ACC112 (cell line): ENCODE data around the gene TAF9.
"Not testable (repeated sequence)": the region's sequence is repeated elsewhere in the genome, so short reads cannot be mapped to it uniquely, and the experiment has no call there.

ENCODE experiments used
- H2AFZ ChIP-seq: fragments of 200-600 bp; sonication (generic); one replicate; pipeline ENCODE4 v1.6.0; 2017; ENCODE audit warnings: antibody characterized with exemption, low read length; ENCODE audit not compliant: unreplicated experiment
- H3K27ac ChIP-seq: fragments of 200-600 bp; sonication (generic); 2 replicates; pipeline ENCODE4 v1.5.1; 2014; ENCODE audit warnings: low read depth, mild to moderate bottlenecking, antibody characterized with exemption, low read length, moderate library complexity
- H3K27me3 ChIP-seq: fragments of 200-600 bp; sonication (generic); 2 replicates; pipeline ENCODE4 v1.6.1; 2014; ENCODE audit warnings: mild to moderate bottlenecking, antibody characterized with exemption, low read length, moderate library complexity, mixed read lengths; ENCODE audit not compliant: insufficient read depth
- H3K36me3 ChIP-seq: fragments of 200-600 bp; sonication (generic); 2 replicates; pipeline ENCODE4 v1.6.1; 2016; ENCODE audit warnings: mild to moderate bottlenecking, antibody characterized with exemption, low read length, moderate library complexity, mixed read lengths; ENCODE audit not compliant: insufficient read depth
- H3K4me1 ChIP-seq: fragments of 200-600 bp; sonication (generic); one replicate; pipeline ENCODE4 v1.6.1; 2016; ENCODE audit warnings: low read length, mixed read lengths; ENCODE audit not compliant: insufficient read depth, unreplicated experiment, control insufficient read depth
- H3K4me3 ChIP-seq: fragments of 200-600 bp; sonication (generic); 2 replicates; pipeline ENCODE4 v1.5.1; 2014; ENCODE audit warnings: mild to moderate bottlenecking, low read depth, low read length
- H3K79me2 ChIP-seq: fragments of 200-600 bp; sonication (generic); one replicate; pipeline ENCODE4 v1.6.0; 2016; ENCODE audit warnings: low read length; ENCODE audit not compliant: control insufficient read depth, unreplicated experiment, insufficient read depth

Gene TAF9

GRCh38 chr5:69370335-69370734, 1.0 kb upstream of the TAF9 start:
- Histone ChIP-seq H2AFZ (peak overlapping the region; percentile 90), H3K36me3 (peaks cover 24% of the 10 kb centered on the region), H3K4me3 (peak overlapping the region; percentile 97), H3K79me2 (peaks cover 56% of the 10 kb centered on the region), H3K4me1 (peaks cover 12% of the 10 kb centered on the region)
- H3K27ac ChIP-seq, H3K27me3 ChIP-seq: not testable (repeated sequence)

GRCh38 chr5:69368458-69369339, 621 bp downstream of the TAF9 start:
- Histone ChIP-seq H3K79me2 (peaks cover 69% of the 10 kb centered on the region), H3K36me3 (peaks cover 18% of the 10 kb centered on the region), H3K4me1 (peaks cover 18% of the 10 kb centered on the region), H3K27ac (peak overlapping the region; percentile 96), H3K4me3 (peak overlapping the region; percentile 97), H2AFZ (peak overlapping the region; percentile 65), H3K27me3 (no peaks in the 10 kb centered on the region)

GRCh38 chr5:69367697-69368279, 1.5 kb downstream of the TAF9 start:
- Histone ChIP-seq H3K4me3 (peak overlapping the region; percentile 97), H3K79me2 (peaks cover 75% of the 10 kb centered on the region), H3K36me3 (peaks cover 18% of the 10 kb centered on the region), H3K27me3 (no peaks in the 10 kb centered on the region), H3K27ac (no peak overlapping the region), H3K4me1 (peaks cover 18% of the 10 kb centered on the region), H2AFZ (no peak overlapping the region)

- no peak overlapping the region for H2AFZ ChIP-seq
- peaks cover 78% of the 10 kb centered on the region for H3K79me2 ChIP-seq
- H3K36me3 ChIP-seq = peaks cover 18% of the 10 kb centered on the region
- H3K4me3 ChIP-seq = no peak overlapping the region
- peaks cover 15% of the 10 kb centered on the region for H3K4me1 ChIP-seq
- no peak overlapping the region for H3K27ac ChIP-seq
- H3K27me3 ChIP-seq = no peaks in the 10 kb centered on the region
These were observed 4.5 kb downstream of the TAF9 start for GRCh38 chr5:69364850-69365249.

GRCh38 chr5:69364414-69364813, 4.9 kb downstream of the TAF9 start:
- Histone ChIP-seq H3K27me3 (no peaks in the 10 kb centered on the region), H3K4me3 (no peak overlapping the region), H2AFZ (no peak overlapping the region), H3K36me3 (peaks cover 18% of the 10 kb centered on the region), H3K27ac (no peak overlapping the region), H3K4me1 (peaks cover 15% of the 10 kb centered on the region), H3K79me2 (peaks cover 80% of the 10 kb centered on the region)

GRCh38 chr5:69360442-69360841, 8.9 kb downstream of the TAF9 start:
- Histone ChIP-seq H3K79me2 (peaks cover 56% of the 10 kb centered on the region), H3K36me3 (peaks cover 14% of the 10 kb centered on the region), H3K4me3 (no peak overlapping the region), H3K27me3 (no peaks in the 10 kb centered on the region), H3K27ac (no peak overlapping the region), H3K4me1 (peaks cover 7% of the 10 kb centered on the region), H2AFZ (no peak overlapping the region)

- H2AFZ ChIP-seq = no peak overlapping the region
- H3K36me3 ChIP-seq = peaks cover 6% of the 10 kb centered on the region
- H3K27me3 ChIP-seq = no peaks in the 10 kb centered on the region
- no peak overlapping the region for H3K27ac ChIP-seq
- peaks cover 48% of the 10 kb centered on the region for H3K79me2 ChIP-seq
- no peak overlapping the region for H3K4me3 ChIP-seq
- H3K4me1 ChIP-seq = no peaks in the 10 kb centered on the region
These were observed 9.6 kb downstream of the TAF9 start for GRCh38 chr5:69359699-69360098.

GRCh38 chr5:69350664-69351063, 18.7 kb downstream of the TAF9 start:
- peaks cover 11% of the 10 kb centered on the region for H3K36me3 ChIP-seq
- no peaks in the 10 kb centered on the region for H3K4me1 ChIP-seq
- no peak overlapping the region for H2AFZ ChIP-seq
- no peaks in the 10 kb centered on the region for H3K27me3 ChIP-seq
- no peak overlapping the region for H3K27ac ChIP-seq
- no peaks in the 10 kb centered on the region for H3K79me2 ChIP-seq
- H3K4me3 ChIP-seq = no peak overlapping the region

GRCh38 chr5:69343083-69343482, 26.2 kb downstream of the TAF9 start:
- Histone ChIP-seq H3K27me3 (no peaks in the 10 kb centered on the region), H3K36me3 (no peaks in the 10 kb centered on the region), H3K27ac (no peak overlapping the region), H3K4me3 (no peak overlapping the region), H3K79me2 (no peaks in the 10 kb centered on the region), H3K4me1 (no peaks in the 10 kb centered on the region), H2AFZ (no peak overlapping the region)

- Histone ChIP-seq H3K27ac (no peak overlapping the region), H3K4me3 (no peak overlapping the region), H3K36me3 (no peaks in the 10 kb centered on the region), H3K79me2 (no peaks in the 10 kb centered on the region), H3K27me3 (no peaks in the 10 kb centered on the region), H3K4me1 (no peaks in the 10 kb centered on the region), H2AFZ (no peak overlapping the region)
These were observed 27.7 kb downstream of the TAF9 start for GRCh38 chr5:69341520-69342161.
